Transverse colon (tissue), 4 donors: ENCODE results near the gene HTR2A. TPM values are rescaled to one million over a fixed set of nuclear protein-coding genes. Genes with fewer than 3 reads are reported as not detected.
A peak's percentile ranks its signal among the peaks of the same experiment; 100 is the strongest.

Experiments used
- DNase-seq: peaks from one replicate; pipeline ENCODE4 v3.0.0-alpha.2; 2019
- H3K27ac ChIP-seq, 4 donors: fragments of 200-600 bp; sonication (generic); 2 replicates each; pipeline ENCODE4 v1.5.1; 2016 to 2018; ENCODE audit warnings: inconsistent platforms in 4 of 4
- H3K27me3 ChIP-seq: fragments of 200-600 bp; sonication (generic); 2 replicates; pipeline ENCODE4 v1.5.1; 2017; ENCODE audit warnings: inconsistent platforms
- H3K36me3 ChIP-seq, 4 donors: fragments of 200-600 bp; sonication (generic); 2 replicates each; pipeline ENCODE4 v1.5.1; 2017 to 2019; ENCODE audit warnings: inconsistent platforms in 4 of 4
- H3K4me1 ChIP-seq, 4 donors: fragments of 200-600 bp; sonication (generic); 2 replicates each; pipeline ENCODE4 v1.5.1; 2017 to 2020; ENCODE audit warnings: inconsistent platforms in 4 of 4
- H3K4me3 ChIP-seq, 4 donors: fragments of 200-600 bp; sonication (generic); 1 replicate in 1 of 4; 2 replicates in 3 of 4; pipeline versions ENCODE4 v1.5.1 to v1.6.1; 2017 to 2019; ENCODE audit warnings: inconsistent platforms in 4 of 4
- H3K9me3 ChIP-seq, 2 donors: fragments of 200-600 bp; sonication (generic); 2 replicates each; pipeline ENCODE4 v1.5.1; 2017 to 2019; ENCODE audit warnings: inconsistent platforms in 2 of 2
- EP300 ChIP-seq: sonication (generic); formaldehyde crosslinking; IDR thresholded peaks from one replicate; pipeline ENCODE4 v1.6.1; 2017; ENCODE audit warnings: antibody characterized with exemption, low read depth
- POLR2A ChIP-seq: fragments of 450-650 bp; IDR thresholded peaks from one replicate; pipeline ENCODE4 v1.6.1; 2016; ENCODE audit warnings: antibody characterized with exemption, mild to moderate bottlenecking, moderate library complexity
- POLR2AphosphoS5 ChIP-seq, 3 donors: sonication (generic); formaldehyde crosslinking; IDR thresholded peaks; one replicate each; pipeline ENCODE4 v1.6.1; 2016; ENCODE audit warnings: antibody characterized with exemption in 3 of 3
- WGBS, 2 donors: methylation state at CpG; one replicate each; pipeline ENCODE4 v1.1.5; 2018; ENCODE audit warnings: low coverage in 1 of 2; 5-methylcytosine and 5-hydroxymethylcytosine counted together
- in situ Hi-C, 4 donors: fragments of 200-750 bp; cut with MboI; loops; one replicate each; pipeline versions ENCODE4 v1.15.0 to v1.15.1; 2017; ENCODE audit warnings: low sequenced_read_pairs in 3 of 4, low pct_ligation_motif_present in 1 of 4, low pct_unique_long_range_greater_than_20kb in 1 of 4
- intact Hi-C: fragments of 100-400 bp; cut with DNase I; formaldehyde crosslinking; loops from one replicate; pipeline ENCODE4 v1.15.1; 2023; ENCODE audit warnings: low total_unique reads
- total RNA-seq, 4 donors: library from RNA; depleted of rRNA; stranded (reverse); fragments of >200 nt; gene quantifications; one replicate each; pipeline ENCODE4 v1.1.0, GENCODE V29; 2016
- TF ChIP-seq, protein P1 (sequence below), 5 experiments: fragments of 200-600 bp in 3 of 5; fragments of 450-650 bp in 2 of 5; sonication (generic) in 3 of 5; IDR thresholded peaks; 1 replicate in 2 of 5; 2 replicates in 3 of 5; pipeline ENCODE4 v1.5.1; 2016 to 2017; ENCODE audit warnings: antibody characterized with exemption in 5 of 5, inconsistent platforms in 3 of 5, mild to moderate bottlenecking in 2 of 5, moderate library complexity in 1 of 5

HTR2A gene
- total RNA-seq, 4 donors from 2014 or later: 0.14 to 0.20 (median 0.16) TPM; not detected in 1

DNA sequence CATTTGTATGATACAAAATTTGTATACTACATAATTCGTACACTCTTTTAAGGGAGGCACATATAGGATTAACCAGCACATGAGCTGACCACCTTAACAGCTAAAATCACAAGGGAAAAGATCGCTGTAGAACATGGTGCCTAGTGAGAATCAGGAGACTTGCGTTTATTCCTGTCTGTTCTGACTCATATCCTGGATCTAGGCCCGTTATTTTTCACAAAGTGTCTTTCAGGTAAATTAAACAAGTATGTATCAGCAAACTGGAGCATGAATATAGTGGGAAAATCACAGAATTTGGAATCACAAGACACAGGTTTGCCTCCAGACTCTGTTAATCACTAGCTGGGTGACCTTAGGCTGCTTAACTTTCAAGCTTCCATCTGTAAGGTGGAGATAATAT, 52.4 kb downstream of the HTR2A start:
- no peak for DNase-seq
- WGBS, 2 donors: 59 to 65% methylated on average over 3 to 4 of the region's 4 CpGs
- H3K27me3 ChIP-seq: no peaks in the 10 kb centered on the region
- no peaks in the 10 kb centered on the region for H3K36me3 ChIP-seq
- no peaks in the 10 kb centered on the region for H3K4me1 ChIP-seq
- no peak for TF ChIP-seq EP300
- no peak for TF ChIP-seq POLR2A
- TF ChIP-seq, protein P1, sequence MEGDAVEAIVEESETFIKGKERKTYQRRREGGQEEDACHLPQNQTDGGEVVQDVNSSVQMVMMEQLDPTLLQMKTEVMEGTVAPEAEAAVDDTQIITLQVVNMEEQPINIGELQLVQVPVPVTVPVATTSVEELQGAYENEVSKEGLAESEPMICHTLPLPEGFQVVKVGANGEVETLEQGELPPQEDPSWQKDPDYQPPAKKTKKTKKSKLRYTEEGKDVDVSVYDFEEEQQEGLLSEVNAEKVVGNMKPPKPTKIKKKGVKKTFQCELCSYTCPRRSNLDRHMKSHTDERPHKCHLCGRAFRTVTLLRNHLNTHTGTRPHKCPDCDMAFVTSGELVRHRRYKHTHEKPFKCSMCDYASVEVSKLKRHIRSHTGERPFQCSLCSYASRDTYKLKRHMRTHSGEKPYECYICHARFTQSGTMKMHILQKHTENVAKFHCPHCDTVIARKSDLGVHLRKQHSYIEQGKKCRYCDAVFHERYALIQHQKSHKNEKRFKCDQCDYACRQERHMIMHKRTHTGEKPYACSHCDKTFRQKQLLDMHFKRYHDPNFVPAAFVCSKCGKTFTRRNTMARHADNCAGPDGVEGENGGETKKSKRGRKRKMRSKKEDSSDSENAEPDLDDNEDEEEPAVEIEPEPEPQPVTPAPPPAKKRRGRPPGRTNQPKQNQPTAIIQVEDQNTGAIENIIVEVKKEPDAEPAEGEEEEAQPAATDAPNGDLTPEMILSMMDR (IDR thresholded peaks at IDR 0.05): no peak
- intact Hi-C loops: no loop called here
- H3K27ac ChIP-seq: no peak overlapping the region
- in situ Hi-C loops: loop anchor here in 2 of 4 donors (25.0 kb wide), 1 partner anchor 918 kb away; no protein-coding TSS in a partner anchor
- no peaks in the 10 kb centered on the region for H3K9me3 ChIP-seq
- no peak overlapping the region for H3K4me3 ChIP-seq

DNA sequence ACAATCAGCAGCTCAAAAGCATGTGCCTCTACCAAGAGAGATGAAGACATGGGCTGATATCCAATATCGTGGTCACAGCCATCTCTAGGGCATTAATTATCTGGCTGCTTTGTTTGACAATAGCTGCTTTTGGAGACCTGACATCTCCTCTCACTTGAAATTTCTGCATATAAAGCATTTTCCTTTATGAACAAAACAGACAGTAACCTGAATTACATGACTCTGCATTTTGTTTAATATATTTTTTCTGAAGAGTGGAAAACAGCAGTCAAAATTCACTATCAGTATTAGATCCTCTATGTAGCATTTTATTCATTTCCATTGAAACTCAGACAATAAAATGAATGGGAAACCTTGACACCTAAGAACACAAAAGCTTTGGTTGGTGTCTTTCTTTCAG, 57.5 kb downstream of the HTR2A start:
- Histone ChIP-seq H3K27ac (no peak overlapping the region), H3K9me3 (no peaks in the 10 kb centered on the region), H3K27me3 (no peaks in the 10 kb centered on the region), H3K36me3 (no peaks in the 10 kb centered on the region), H3K4me3 (no peak overlapping the region), H3K4me1 (no peaks in the 10 kb centered on the region)
- DNase-seq: no peak
- intact Hi-C loops: loop anchor here (10.0 kb wide), 1 partner anchor 935 kb away; no protein-coding TSS in a partner anchor
- WGBS, 2 donors: 58 to 68% methylated on average over 1 of the region's 1 CpG
- in situ Hi-C loops: loop anchor here (10.0 to 25.0 kb wide), 2 partner anchors 923 to 935 kb away; no protein-coding TSS in a partner anchor
- no peak for TF ChIP-seq POLR2AphosphoS5 (IDR thresholded peaks at IDR 0.05)
- TF ChIP-seq, protein P1 (IDR thresholded peaks at IDR 0.05): no peak
- TF ChIP-seq POLR2A: no peak
- TF ChIP-seq EP300: no peak

DNA sequence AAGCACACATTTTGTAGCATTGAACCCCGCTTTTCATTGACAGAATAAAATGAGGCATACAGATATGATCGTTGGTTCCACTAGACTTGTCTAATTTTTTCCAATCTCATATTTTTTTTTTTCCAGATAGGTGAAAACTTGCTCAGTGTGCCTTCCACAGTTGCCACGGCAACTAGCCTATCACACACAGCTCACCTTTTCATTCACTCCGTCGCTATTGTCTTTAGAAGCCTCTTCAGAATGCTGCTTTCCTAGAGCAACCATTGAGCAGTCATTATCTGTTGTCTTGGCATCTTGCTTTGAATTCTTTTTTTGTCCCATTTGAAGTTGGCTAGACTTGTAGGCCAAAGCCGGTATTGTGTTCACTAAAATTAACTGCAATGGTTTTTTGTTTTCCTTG, 62.2 kb downstream of the HTR2A start:
- H3K4me1 ChIP-seq: no peaks in the 10 kb centered on the region
- no peaks in the 10 kb centered on the region for H3K27me3 ChIP-seq
- no peaks in the 10 kb centered on the region for H3K9me3 ChIP-seq
- in situ Hi-C loops: loop anchor here (10.0 to 25.0 kb wide), 2 partner anchors 928 to 940 kb away; no protein-coding TSS in a partner anchor
- TF ChIP-seq POLR2A (no peak), POLR2AphosphoS5 (IDR thresholded peaks at IDR 0.05) (no peak), EP300 (no peak)
- TF ChIP-seq, protein P1 (IDR thresholded peaks at IDR 0.05): no peak
- no peak overlapping the region for H3K4me3 ChIP-seq
- intact Hi-C loops: loop anchor here (10.0 kb wide), 1 partner anchor 940 kb away; no protein-coding TSS in a partner anchor
- 89 to 95% methylated on average over 6 of the region's 6 CpGs for WGBS, 2 donors
- no peak overlapping the region for H3K27ac ChIP-seq
- H3K36me3 ChIP-seq: no peaks in the 10 kb centered on the region
- DNase-seq: no peak

DNA sequence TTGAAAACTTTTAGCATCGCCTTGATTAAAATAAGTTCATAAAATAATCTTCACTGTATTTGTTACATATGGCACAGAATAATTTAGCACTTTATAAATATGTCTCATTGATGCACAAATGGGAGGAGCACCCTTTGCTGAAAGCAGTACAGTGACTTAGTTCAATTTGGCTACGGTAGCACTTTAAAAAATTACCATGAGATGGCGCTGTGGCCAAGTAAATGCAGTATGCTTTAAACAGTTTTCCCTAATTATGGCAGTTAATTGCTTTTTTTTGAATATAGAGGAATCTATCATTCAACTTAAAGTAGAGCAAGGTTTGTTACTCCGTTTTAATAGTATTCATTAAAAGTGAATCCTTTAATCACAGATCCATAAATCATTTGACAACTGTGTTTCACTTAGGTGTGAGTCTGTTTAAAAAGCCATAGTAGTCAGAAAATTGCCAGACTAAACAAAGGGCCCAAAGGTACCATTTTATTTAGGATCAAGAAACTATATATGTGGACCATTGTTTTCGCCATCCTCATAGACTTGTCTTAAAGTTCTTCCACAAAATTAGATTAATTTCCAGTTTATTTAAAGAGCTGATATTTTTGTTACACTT, 65.2 kb downstream of the HTR2A start:
- intact Hi-C loops: loop anchor here (10.0 kb wide), 1 partner anchor 943 kb away; no protein-coding TSS in a partner anchor

More for the DNA sequence above, 65.2 kb downstream of the HTR2A start:
- peak; percentile 20 for DNase-seq
- in situ Hi-C loops: loop anchor here (10.0 to 25.0 kb wide), 2 partner anchors 931 to 943 kb away; no protein-coding TSS in a partner anchor
- H3K9me3 ChIP-seq: no peaks in the 10 kb centered on the region
- no peaks in the 10 kb centered on the region for H3K36me3 ChIP-seq
- H3K4me3 ChIP-seq: no peak overlapping the region
- 18 to 19% methylated on average over 5 of the region's 5 CpGs for WGBS, 2 donors
- H3K4me1 ChIP-seq: no peaks in the 10 kb centered on the region
- TF ChIP-seq, protein P1 (IDR thresholded peaks at IDR 0.05): peak; percentile 69 to 84 (median 74)
- no peak for TF ChIP-seq POLR2AphosphoS5 (IDR thresholded peaks at IDR 0.05)
- no peak overlapping the region for H3K27ac ChIP-seq
- H3K27me3 ChIP-seq: no peaks in the 10 kb centered on the region
